H1 (cell line): ENCODE data around the gene SPHK1. TPM values are rescaled to one million over a fixed set of nuclear protein-coding genes. Genes with fewer than 3 reads are reported as not detected.

ENCODE experiments used
- HDAC6 ChIP-seq: IDR thresholded peaks from one replicate; pipeline ENCODE4 v1.7.1; 2012; ENCODE audit warnings: low read depth, mild to moderate bottlenecking, inconsistent platforms, low read length, moderate library complexity
- polyA plus RNA-seq, 7 experiments: library from polyadenylated mRNA; depleted of rRNA in 3 of 7; stranded (reverse) in 5 of 7; unstranded in 2 of 7; fragments of >200 nt in 5 of 7; fragments of 200-250 nt in 2 of 7; gene quantifications; 1 replicate in 5 of 7; 2 replicates in 1 of 7; 4 replicates in 1 of 7; pipeline versions ENCODE4 v1.2.1 to v1.2.3, GENCODE V29; 2011 to 2013; ENCODE audit warnings: missing spikeins in 2 of 7, mixed read lengths in 2 of 7
- total RNA-seq: library from RNA; stranded (reverse); fragmentation: NEBNext Ultra II Directional; extraction: Animal tissue kit (Norgen Biotek cat#: 25700); gene quantifications from 2 replicates; pipeline ENCODE4 v1.2.1, GENCODE V29; 2021

SPHK1 gene
- total and polyA plus RNA-seq, 2 of the 8 experiments (the other 6 are each of a cell fraction or from before 2014, with no cell fraction given), result 2.4 TPM

- TF ChIP-seq HDAC6, result no peak
Measured at GRCh38 chr17:76371656-76372628, 12.5 kb upstream of the SPHK1 start (continued).
